ENCODE measurements around the gene GRIK4. TPM values are rescaled to one million over a fixed set of nuclear protein-coding genes. Genes with fewer than 3 reads are reported as not detected.

Gene GRIK4
- total RNA-seq, 2 donors from 2014 or later, result 0.05 to 1.7 TPM

DNA sequence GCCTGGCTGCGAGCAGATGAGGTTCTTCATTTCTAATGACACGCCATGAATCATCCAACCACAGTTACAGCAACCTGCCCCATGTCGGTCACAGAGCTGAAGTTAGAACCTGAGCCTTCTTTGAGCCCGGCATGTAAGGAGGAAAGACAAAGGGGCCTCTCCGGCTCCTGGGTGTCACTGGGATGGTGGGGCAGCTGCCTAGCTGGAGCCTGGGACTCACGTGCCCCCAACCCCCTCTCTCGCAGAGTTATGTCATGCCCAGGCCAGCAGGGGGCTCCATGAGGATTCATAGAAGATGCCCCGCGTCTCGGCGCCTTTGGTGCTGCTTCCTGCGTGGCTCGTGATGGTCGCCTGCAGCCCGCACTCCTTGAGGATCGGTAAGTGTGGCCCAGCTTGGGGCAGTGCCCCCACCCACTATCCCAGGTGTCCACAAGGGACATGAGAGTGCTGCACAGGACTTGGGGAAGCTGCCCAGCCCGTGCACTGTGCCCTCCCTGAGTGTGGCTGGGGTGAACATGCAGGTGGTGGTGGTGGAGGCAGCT, 148.5 kb downstream of the GRIK4 start:
- TF ChIP-seq POLR2A (IDR thresholded peaks at IDR 0.05), result no peak
- TF ChIP-seq, protein P1, sequence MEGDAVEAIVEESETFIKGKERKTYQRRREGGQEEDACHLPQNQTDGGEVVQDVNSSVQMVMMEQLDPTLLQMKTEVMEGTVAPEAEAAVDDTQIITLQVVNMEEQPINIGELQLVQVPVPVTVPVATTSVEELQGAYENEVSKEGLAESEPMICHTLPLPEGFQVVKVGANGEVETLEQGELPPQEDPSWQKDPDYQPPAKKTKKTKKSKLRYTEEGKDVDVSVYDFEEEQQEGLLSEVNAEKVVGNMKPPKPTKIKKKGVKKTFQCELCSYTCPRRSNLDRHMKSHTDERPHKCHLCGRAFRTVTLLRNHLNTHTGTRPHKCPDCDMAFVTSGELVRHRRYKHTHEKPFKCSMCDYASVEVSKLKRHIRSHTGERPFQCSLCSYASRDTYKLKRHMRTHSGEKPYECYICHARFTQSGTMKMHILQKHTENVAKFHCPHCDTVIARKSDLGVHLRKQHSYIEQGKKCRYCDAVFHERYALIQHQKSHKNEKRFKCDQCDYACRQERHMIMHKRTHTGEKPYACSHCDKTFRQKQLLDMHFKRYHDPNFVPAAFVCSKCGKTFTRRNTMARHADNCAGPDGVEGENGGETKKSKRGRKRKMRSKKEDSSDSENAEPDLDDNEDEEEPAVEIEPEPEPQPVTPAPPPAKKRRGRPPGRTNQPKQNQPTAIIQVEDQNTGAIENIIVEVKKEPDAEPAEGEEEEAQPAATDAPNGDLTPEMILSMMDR (IDR thresholded peaks at IDR 0.05), result peak in 2 of 4 experiments; percentile 20 to 39
- Histone ChIP-seq H3K27me3 (replicated peaks; ENCODE audit: insufficient read depth) (no peaks in the 10 kb centered on the region), H3K4me1 (replicated peaks) (no peaks in the 10 kb centered on the region), H3K36me3 (no peaks in the 10 kb centered on the region), H3K4me3 (no peak overlapping the region), H3K9me3 (no peaks in the 10 kb centered on the region), H3K27ac (no peak overlapping the region)
- no peak for DNase-seq (ENCODE audit: low spot score)
- intact Hi-C loops (cut with DNase I), result no loop called here
- WGBS, result 63% methylated on average over 17 of the region's 17 CpGs

DNA sequence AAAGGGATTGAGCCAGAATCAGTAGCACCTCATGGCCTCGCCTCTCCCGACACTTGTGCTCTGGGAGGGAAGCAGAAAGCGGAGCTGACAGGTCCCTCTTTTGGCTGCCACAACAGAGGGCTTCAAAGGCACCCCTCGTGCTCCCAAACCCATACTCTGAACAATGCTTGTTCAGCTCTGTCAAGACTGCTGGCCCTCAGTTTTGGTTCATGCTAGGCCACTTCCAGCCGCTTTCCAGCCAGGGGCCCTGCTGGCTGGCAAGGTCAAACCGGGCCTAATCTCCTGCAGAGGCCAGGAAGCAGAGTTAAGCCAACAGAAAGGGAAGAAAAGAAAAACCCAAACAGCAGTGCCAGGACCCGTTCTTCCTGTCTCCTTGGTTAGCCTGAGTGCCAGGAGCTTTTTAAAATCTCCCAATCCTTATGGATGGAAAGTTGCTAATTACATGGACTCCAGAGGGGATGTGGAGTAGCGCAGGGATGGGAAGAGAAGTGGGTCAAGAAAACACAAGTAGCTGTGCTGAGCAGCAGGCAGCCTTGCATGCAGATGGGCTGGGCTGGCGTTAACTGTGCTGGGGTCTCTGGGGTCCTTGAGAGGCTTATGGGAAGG, 150.6 kb downstream of the GRIK4 start:
- no peaks in the 10 kb centered on the region for H3K27me3 ChIP-seq (replicated peaks; ENCODE audit: insufficient read depth)
- no peaks in the 10 kb centered on the region for H3K9me3 ChIP-seq
- no peaks in the 10 kb centered on the region for H3K36me3 ChIP-seq
- H3K27ac ChIP-seq, result no peak overlapping the region
- TF ChIP-seq POLR2A (IDR thresholded peaks at IDR 0.05) (no peak), POLR2AphosphoS5 (IDR thresholded peaks at IDR 0.05) (no peak)
- TF ChIP-seq, protein P1 (IDR thresholded peaks at IDR 0.05), result no peak
- no peak for DNase-seq (ENCODE audit: low spot score)
- H3K4me3 ChIP-seq, result no peak overlapping the region
- WGBS, result 81% methylated on average over 9 of the region's 9 CpGs
- no peaks in the 10 kb centered on the region for H3K4me1 ChIP-seq (replicated peaks)
- intact Hi-C loops (cut with DNase I), result no loop called here

DNA sequence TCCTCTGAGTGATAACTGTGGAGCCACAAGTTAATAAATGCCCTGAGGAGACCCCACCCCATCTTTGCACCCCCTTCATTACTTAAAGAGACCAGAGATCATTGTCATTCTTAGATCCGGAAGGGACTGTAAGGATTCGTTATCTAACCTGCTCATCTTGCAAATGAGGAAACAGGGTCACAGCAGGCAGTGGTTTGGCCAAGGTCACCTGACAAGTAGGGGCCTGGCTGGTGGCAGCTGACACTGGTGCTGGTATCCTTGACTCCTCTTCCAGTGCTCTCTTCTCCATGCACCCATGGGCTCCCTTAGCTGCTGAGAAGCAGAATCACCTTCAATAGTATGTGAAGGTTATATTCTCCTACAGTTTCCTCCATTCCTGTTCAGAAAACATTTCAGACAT, 151.6 kb downstream of the GRIK4 start:
- DNase-seq (ENCODE audit: low spot score), result no peak
- Histone ChIP-seq H3K4me3 (no peak overlapping the region), H3K36me3 (no peaks in the 10 kb centered on the region), H3K9me3 (no peaks in the 10 kb centered on the region), H3K27ac (no peak overlapping the region), H3K4me1 (replicated peaks) (no peaks in the 10 kb centered on the region), H3K27me3 (replicated peaks; ENCODE audit: insufficient read depth) (no peaks in the 10 kb centered on the region)
- TF ChIP-seq POLR2AphosphoS5 (IDR thresholded peaks at IDR 0.05), result no peak
- TF ChIP-seq, protein P1 (IDR thresholded peaks at IDR 0.05), result no peak
- TF ChIP-seq POLR2A (IDR thresholded peaks at IDR 0.05), result no peak
- intact Hi-C loops (cut with DNase I), result no loop called here
- WGBS, result 94% methylated on average over 2 of the region's 2 CpGs

DNA sequence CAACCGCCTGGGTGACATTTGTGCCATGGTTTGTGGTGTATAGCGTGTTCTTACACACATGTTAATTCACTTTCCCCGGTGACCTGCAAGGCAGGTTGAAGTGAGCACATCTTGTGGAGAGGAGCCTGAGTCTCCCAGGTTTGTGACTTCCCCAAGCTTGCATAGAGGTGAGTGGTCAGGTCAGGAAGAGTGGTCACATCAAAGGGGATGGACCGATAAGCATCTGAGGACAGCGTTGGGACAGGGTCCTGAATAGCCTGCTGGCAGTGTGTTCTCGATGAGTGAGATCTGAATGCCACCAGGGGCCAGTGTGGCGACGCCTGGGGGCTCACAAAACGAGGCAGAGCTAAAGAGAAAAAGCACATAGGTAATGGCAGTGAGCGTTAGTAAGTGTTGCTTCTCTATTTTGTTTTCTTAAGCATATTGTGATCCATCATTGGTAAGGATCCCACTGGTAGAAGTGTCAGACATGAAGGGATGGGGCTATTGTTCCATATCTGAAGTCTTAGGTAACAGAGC, 154.6 kb downstream of the GRIK4 start:
- no peaks in the 10 kb centered on the region for H3K36me3 ChIP-seq
- intact Hi-C loops (cut with DNase I), result no loop called here
- H3K4me3 ChIP-seq, result no peak overlapping the region
- DNase-seq (ENCODE audit: low spot score), result no peak
- no peaks in the 10 kb centered on the region for H3K4me1 ChIP-seq (replicated peaks)
- no peaks in the 10 kb centered on the region for H3K9me3 ChIP-seq
- no peaks in the 10 kb centered on the region for H3K27me3 ChIP-seq (replicated peaks; ENCODE audit: insufficient read depth)
- no peak for TF ChIP-seq POLR2AphosphoS5 (IDR thresholded peaks at IDR 0.05)
- TF ChIP-seq, protein P1 (IDR thresholded peaks at IDR 0.05), result no peak
- TF ChIP-seq POLR2A (IDR thresholded peaks at IDR 0.05), result no peak
- 75% methylated on average over 10 of the region's 10 CpGs for WGBS
- no peak overlapping the region for H3K27ac ChIP-seq

DNA sequence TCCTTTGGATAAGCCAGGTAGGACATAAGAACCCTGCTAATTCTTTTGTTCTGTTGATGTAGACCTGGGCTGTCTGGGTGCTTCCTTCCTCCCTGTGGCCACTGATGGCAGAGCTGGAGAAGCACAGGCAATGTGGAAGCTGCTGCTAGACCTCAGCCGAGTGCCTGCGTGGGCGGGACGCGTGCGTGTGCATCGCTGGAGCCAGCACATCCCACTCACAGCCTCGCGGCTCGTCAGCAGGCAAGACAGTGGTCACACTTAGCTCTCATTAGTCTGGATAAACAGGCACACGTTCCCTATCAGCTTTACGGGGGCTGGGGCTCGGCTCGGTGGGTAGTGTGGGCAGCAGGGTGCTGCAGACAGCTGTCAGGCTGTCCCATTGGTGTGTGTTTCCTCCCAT, 155.7 kb downstream of the GRIK4 start:
- no peaks in the 10 kb centered on the region for H3K9me3 ChIP-seq
- no peak for DNase-seq (ENCODE audit: low spot score)
- no peak overlapping the region for H3K4me3 ChIP-seq
- H3K4me1 ChIP-seq (replicated peaks), result no peaks in the 10 kb centered on the region
- no peak overlapping the region for H3K27ac ChIP-seq
- H3K27me3 ChIP-seq (replicated peaks; ENCODE audit: insufficient read depth), result no peaks in the 10 kb centered on the region
- TF ChIP-seq POLR2AphosphoS5 (IDR thresholded peaks at IDR 0.05), result no peak
- TF ChIP-seq POLR2A (IDR thresholded peaks at IDR 0.05), result no peak
- intact Hi-C loops (cut with DNase I), result no loop called here
- no peaks in the 10 kb centered on the region for H3K36me3 ChIP-seq
- 44% methylated on average over 14 of the region's 14 CpGs for WGBS
